OCI-LY3 (cell line): ENCODE data around the gene MAGI2.

Source experiments
- CTCF ChIP-seq: fragments of 200-600, 300-600 bp; sonication (generic); IDR thresholded peaks from 2 replicates; pipeline ENCODE4 v1.5.1; 2014; ENCODE audit warnings: antibody characterized with exemption, low read length, low read depth
- EZH2phosphoT487 ChIP-seq: fragments of 200-600 bp; shearing (Covaris generic); IDR thresholded peaks from 2 replicates; pipeline ENCODE4 v1.6.1; 2018; ENCODE audit warnings: antibody characterized with exemption, mixed run types, low read depth

GRCh38 chr7:78616539-78616938 lies 836.9 kb downstream of the MAGI2 start:
- TF ChIP-seq CTCF (no peak), EZH2phosphoT487 (no peak)
